Fibroblast of the conjunctiva (primary cell): ENCODE results near the gene FOXN3.
"Not testable (repeated sequence)": the region's sequence is repeated elsewhere in the genome, so short reads cannot be mapped to it uniquely, and the experiment has no call there.

ENCODE experiments used
- DNase-seq: peaks from one replicate; pipeline ENCODE4 v3.0.0-alpha.2; 2010; ENCODE audit warnings: low read depth

Gene FOXN3

GRCh38 chr14:89228921-89229639 is 188.0 kb downstream of the FOXN3 start:
- DNase-seq, result no peak

DNA sequence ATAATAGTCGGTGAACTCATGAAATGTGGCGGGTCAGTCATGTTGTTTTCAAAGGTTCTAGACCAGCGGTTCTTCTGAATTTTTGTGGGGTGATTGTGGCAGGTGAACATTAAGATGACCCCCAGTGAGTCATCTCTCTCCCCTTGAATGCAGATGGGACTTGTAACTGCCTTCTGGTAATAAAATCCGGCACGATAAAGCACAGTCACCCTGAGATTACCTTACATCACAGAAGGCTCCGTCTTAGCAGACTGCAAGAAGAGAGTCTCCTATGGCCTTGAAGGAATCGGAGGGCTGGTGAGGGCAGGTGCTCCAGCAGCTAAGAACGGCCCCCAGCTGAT is 189.6 kb downstream of the FOXN3 start:
- no peak for DNase-seq

GRCh38 chr14:89226801-89227495 is 190.1 kb downstream of the FOXN3 start:
- DNase-seq, result no peak

DNA sequence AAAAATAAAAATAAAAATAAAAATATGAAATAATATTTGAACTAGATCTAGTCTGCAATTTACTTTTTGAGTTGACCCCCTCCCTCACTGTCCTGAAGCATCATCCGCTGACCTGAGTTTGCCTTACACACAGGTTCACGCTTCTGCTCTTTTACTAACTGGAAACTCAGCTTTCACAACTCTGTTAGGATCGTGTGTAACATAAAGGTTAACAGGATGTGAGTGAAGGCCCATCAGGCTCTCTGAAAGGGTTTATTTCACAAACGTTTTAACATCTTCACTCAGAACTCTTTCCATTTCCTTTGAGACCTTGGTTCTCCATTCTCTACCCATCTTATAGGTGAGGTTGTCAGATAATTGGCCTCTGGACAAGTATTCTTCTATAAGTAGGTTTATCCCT is 191.4 kb downstream of the FOXN3 start:
- no peak for DNase-seq

DNA sequence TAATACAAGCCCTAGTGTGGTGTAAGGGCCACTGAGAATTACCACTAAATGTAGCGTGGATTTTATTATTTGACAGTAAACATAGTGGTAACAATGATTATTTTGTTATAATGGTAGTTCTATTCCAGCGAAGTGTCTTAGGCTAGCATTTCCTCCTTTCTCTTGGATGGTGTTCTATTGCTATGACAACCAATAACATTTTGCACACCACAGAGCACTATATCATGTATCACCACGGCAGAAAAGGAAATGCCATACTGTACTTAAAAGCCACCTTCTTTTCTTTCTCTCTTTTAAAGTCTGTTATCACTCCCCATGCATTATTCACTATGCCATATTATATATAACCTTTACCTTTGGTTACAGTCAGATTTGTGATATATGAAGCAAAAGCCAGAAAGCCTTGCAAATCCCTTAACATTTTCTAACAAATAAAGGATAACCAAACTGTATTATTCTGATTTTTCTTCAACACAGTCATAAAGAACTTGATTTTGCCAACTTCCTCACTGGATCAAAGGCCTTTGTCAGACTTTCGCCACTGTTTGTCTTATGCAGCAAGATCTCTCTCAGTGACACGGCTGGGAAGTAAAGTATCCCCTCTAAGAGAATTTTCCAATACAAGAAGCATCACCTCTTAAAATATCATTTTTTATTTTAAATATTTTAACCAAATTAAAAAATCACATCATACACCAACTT is 195.8 kb downstream of the FOXN3 start:
- peak; percentile 42 for DNase-seq

DNA sequence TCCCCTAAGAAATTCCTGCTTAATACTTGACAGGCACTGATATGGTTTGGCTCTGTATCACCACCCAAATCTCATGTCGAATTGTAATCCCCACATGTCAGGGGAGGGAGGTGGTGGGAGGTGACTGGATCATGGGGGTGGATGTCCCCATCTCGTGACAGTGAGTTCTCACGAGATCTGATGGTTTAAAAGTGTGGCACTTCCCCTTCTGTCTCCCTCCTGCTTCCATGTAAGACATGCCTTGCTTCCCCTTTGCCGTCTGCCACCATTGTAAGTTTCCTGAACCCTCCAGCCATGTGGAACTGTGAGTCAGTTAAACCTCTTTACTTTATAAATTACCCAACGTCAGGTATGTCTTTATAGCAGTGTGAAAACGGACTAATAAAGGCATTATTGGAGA is 198.0 kb downstream of the FOXN3 start:
- DNase-seq, result no peak

- no peak for DNase-seq
These were observed 199.1 kb downstream of the FOXN3 start for GRCh38 chr14:89217891-89218290.

DNA sequence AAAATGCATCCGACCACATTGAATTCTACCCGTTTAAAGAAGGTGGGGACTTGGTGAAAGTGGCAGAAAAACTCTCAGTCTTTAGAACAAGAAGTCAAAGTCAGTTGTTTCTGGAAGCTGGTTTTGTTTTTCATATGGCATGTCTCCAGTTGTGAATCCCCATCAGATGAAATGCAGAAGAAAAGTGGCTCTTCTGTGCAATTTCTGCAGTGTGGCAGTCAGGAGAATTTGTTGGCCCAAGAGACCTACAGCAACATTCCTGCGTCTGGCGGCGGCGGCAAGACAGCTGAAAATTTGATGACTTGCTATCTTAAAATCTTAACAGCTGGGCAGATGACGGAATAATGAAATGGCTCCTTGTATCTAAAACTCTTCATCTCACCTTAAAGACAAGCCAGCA is 201.5 kb downstream of the FOXN3 start:
- DNase-seq, result no peak

DNA sequence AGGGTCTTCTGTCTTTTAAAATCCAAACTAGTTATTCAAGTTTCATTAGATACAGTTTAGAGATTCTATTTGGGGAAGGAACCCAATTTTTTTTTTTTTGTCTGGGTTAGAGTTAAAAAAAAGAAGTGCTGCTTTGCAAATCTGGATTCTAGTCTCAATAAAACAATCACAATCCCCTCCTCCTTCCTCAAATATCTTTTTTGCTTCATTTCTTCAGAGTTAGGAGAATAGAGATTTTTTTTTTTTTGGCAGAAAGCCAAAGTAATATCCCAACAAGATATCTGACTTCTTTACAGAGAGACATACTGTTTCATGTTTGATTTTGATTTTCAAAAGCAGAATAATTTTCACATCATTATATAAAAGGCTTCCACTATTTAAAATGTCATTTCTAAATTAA is 201.9 kb downstream of the FOXN3 start:
- DNase-seq, result no peak

GRCh38 chr14:89214221-89214965 is 202.6 kb downstream of the FOXN3 start:
- DNase-seq, result no peak

DNA sequence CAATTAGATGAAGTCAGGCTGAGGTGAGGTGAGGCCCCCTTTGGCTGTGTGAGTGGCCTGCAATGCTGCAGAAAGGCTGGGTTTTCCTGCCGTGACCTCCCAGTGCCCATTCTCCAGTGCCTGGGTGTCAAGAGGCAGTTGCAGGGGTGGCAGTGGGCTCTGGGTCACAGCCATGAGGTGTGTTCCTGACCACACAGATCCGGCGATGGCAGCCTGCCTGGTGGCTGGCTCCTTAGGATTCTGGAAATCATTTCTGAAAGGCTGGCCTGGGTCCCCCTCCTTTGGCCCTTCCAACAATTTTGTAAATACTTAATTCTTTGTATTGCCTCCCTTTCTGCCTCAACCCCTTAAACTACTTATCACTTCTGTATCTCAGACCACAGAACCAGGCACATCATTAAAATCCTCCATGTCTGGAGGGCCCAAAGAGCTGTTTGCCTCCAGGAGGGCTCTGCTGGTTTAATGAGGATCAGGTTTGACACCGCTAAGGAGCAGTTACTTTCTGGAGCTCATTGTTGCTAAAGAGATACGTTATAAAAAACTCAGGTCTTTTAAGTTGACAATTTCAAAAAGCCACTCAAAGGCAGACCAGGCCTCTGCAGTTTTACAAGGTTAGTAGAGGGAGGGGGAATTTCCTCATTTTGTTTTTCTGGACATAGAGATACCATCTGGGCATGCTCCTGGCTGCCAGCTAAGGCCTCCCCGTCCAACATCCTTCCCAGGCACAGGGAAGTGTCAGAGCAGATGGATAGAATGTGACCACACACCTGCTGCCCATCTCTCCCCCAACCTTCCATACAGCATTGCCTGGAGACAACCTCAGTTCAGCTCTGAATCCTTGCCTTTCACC is 204.4 kb downstream of the FOXN3 start:
- DNase-seq, result no peak

GRCh38 chr14:89209558-89209957 is 207.5 kb downstream of the FOXN3 start:
- DNase-seq, result no peak

DNA sequence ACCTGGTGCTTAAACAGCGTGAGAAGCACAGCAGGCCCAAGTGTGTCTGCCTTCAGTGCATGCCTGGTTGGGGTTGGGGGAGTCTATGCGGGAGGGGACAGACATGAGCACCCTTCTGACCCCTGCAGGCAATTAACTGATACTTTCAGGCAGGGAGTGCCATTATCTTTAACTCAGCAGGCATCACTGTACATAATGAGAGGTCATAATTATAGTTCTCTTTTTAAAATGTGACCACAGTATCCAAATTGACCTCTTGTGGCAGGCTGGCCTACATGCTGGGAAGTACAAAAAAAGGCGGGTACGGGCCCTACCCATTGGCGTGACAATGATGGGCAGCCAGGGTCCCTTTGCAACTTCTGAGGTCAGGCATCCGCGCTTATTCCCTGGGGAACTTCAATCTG is 209.1 kb downstream of the FOXN3 start:
- DNase-seq, result no peak

DNA sequence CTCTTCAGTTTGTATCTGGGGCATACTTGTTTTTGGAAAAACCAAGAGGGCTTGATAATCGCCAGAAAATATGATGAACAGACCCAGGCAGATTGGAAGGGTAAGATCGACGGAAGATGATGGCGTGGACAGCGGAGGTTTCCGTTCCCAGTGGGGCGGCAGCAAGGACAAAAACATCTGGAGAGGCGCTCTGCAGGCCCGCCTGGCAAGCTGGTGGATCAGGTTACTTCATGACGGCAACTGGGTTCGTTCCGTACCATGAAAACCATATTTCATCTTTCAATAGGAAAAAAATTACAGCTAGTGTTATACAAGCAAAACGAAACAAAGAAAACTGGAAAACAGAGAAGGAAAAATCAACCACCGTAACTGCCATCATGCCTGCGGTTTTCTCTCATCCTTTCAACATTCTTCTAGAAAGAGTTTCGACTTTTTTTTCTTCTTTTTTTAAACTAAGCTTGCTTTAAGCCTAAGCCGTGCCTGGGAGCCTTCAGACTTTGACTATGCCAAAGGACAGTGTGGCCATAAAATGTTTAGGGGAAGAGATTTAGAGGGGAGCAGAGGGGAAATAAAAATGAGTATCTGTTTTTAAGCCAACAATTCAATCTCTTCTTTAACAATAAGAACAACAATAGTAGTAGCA is 210.5 kb downstream of the FOXN3 start:
- DNase-seq, result peak; percentile 8

GRCh38 chr14:89205137-89205740 is 211.8 kb downstream of the FOXN3 start:
- DNase-seq, result no peak

GRCh38 chr14:89202413-89203190 is 214.4 kb downstream of the FOXN3 start:
- DNase-seq, result no peak

DNA sequence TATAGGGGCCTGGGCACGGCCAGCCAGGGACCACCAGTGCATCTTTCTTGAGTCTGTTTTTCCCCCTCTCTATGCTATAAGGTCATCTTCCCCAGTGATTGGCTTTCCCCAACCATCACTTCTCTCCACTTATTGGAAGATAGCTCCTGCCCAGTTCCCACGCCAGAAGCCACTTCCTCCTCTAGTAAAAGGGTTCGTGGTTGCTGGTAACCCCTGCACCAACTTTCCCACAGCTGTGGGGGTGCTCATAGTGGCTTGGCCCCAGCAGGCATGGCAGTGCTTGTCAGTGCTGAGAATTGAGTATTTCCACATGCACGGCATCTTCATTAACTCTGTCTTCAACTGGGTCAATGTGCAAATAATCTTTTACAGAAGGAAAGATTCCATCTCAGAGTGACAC is 215.4 kb downstream of the FOXN3 start:
- no peak for DNase-seq

DNA sequence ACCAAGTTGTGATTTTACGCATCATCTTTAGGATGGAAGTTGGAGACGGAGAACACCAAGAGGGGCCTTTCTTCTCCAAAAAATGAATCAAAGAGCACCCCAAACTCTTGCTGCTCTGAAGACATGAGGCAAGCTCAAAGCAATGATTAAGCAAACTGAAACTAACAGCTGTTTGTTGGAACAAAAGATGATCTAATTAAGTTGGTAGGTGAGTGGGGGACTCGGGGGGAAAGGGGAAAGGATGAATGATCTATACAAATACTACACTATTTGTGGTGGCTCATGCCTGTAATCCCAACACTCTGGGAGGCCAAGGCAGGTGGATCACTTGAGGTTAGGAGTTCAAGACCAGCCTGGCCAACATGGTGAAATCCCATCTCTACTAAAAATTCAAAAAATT is 217.7 kb downstream of the FOXN3 start:
- not testable (repeated sequence) for DNase-seq

GRCh38 chr14:89198544-89199329 is 218.3 kb downstream of the FOXN3 start:
- no peak for DNase-seq
